DOHH2 (cell line): ENCODE results near the gene RPS6KB2.

Experiments used
- CTCF ChIP-seq: fragments of 200-600 bp; sonication (generic); IDR thresholded peaks from one replicate; pipeline ENCODE4 v1.5.1; 2014; ENCODE audit warnings: antibody characterized with exemption, mild to moderate bottlenecking, low read depth, low read length; ENCODE audit not compliant: poor library complexity, severe bottlenecking
- EZH2phosphoT487 ChIP-seq: fragments of 200-600 bp; sonication (generic); IDR thresholded peaks from 2 replicates; pipeline ENCODE4 v1.6.1; 2017; ENCODE audit warnings: borderline replicate concordance, mild to moderate bottlenecking, antibody characterized with exemption, low read length, moderate library complexity, mixed read lengths

DNA sequence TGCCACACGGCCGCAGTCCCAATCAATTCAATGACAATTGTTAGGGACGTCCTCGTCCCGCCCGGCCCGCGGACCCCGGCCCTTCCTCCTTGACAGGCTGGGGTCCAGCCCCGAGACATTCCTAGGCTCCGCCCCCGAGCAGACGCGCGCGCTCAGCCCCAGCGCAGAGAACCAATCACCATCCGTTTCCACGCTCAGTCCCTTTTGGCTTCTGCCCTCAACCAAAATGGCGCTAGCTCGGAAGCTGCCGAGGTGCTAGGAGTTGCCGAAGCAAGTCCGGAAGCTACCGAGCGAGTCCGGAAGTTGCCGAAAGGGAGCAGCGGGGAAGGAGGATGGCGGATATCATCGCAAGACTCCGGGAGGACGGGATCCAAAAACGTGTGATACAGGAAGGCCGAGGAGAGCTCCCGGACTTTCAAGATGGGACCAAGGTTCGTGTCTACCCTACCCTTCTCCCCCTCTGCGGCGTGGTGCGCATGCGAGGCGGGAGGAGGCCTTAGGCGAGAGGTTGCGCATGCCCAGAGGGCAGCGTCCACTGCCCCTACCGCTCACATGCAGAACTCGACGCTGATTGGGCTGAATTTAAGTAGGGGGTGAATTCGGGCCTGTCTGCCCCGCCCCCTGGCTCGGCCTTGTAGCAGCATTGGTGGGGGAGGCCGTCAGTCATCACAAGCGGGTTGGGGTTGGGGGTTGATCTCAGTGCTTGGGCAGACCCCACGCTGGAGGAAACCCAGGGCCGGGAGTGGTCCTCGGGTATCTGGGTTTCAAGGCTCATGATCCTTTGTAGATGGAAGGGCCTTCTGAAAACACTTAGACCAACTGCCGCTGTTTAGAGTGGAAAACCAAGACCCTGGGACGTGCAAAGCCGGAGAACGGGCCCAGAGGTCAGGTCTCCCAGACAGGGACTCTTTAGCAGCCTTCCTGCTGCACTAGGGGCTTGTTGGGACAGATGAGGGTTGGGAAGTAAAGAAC is 54.8 kb downstream of the RPS6KB2 start, which contains the start of gene AIP:
- TF ChIP-seq CTCF, result no peak
- TF ChIP-seq EZH2phosphoT487, result no peak
